Esophagus (tissue), 2 donors: ENCODE data around the gene MTA3. TPM values are rescaled to one million over a fixed set of nuclear protein-coding genes. Genes with fewer than 3 reads are reported as not detected.

Source experiments
- H3K27ac ChIP-seq, 2 donors: one replicate each; pipeline ENCODE4 v1.5.1; 2013; ENCODE audit warnings: low read depth in 2 of 2, mild to moderate bottlenecking in 2 of 2, inconsistent platforms in 1 of 2, low read length in 1 of 2, moderate library complexity in 1 of 2
- H3K27me3 ChIP-seq, 2 donors: one replicate each; pipeline ENCODE4 v1.6.1; 2013; ENCODE audit warnings: low read length in 2 of 2, control low read depth in 1 of 2, mild to moderate bottlenecking in 1 of 2; ENCODE audit not compliant: insufficient read depth in 2 of 2, control insufficient read depth in 1 of 2
- H3K36me3 ChIP-seq, 2 donors: one replicate each; pipeline ENCODE4 v1.6.1; 2013; ENCODE audit warnings: low read length in 1 of 2; ENCODE audit not compliant: control insufficient read depth in 2 of 2, insufficient read depth in 2 of 2
- H3K4me1 ChIP-seq, 2 donors: one replicate each; pipeline ENCODE4 v1.6.1; 2013; ENCODE audit warnings: low read length in 1 of 2; ENCODE audit not compliant: control insufficient read depth in 2 of 2, insufficient read depth in 2 of 2
- H3K4me3 ChIP-seq, 2 donors: one replicate each; pipeline ENCODE4 v1.5.1; 2013; ENCODE audit warnings: low read length in 2 of 2, mild to moderate bottlenecking in 2 of 2, low read depth in 1 of 2, moderate library complexity in 1 of 2
- H3K9me3 ChIP-seq, 2 donors: one replicate each; pipeline ENCODE4 v1.6.1; 2013; ENCODE audit warnings: mild to moderate bottlenecking in 2 of 2, low read depth in 1 of 2, low read length in 1 of 2, moderate library complexity in 1 of 2; ENCODE audit not compliant: control insufficient read depth in 2 of 2, insufficient read depth in 1 of 2
- WGBS, 2 donors: extraction: QIAGEN DNeasy Blood & Tissue Kit; methylation state at CpG; one replicate each; pipeline ENCODE4 v1.1.7; 2013; 5-methylcytosine and 5-hydroxymethylcytosine counted together
- polyA plus RNA-seq, 2 donors: library from polyadenylated mRNA; stranded (reverse); fragments of 200-250 nt; gene quantifications; one replicate each; pipeline ENCODE4 v1.2.3, GENCODE V29; 2013
- donor health status: healthy with polysubstance abuse.
- donor health status: Bipolar disorder and iron deficiency.

The MTA3 gene
- polyA plus RNA-seq, 2 donors = 31.7 to 55.3 TPM

- peaks cover 3 to 10% of the 10 kb centered on the region in 2 donors for H3K4me1 ChIP-seq
- WGBS, 2 donors = 1% methylated on average over 71 to 75 of the region's 75 CpGs
- no peaks in the 10 kb centered on the region for H3K36me3 ChIP-seq
- no peaks in the 10 kb centered on the region for H3K27me3 ChIP-seq
- peak within 1 kb of the TSS; percentile 71 to 83 for H3K27ac ChIP-seq
- peak within 1 kb of the TSS; percentile 56 to 64 for H3K4me3 ChIP-seq
- no peaks in the 10 kb centered on the region for H3K9me3 ChIP-seq
Measured at GRCh38 chr2:42792583-42793333, 224.3 kb downstream of the MTA3 start, which contains the start of gene HAAO. Gene HAAO, minus strand, starts transcription at chr2:42792583. Its CDS starts 47 bp downstream, at chr2:42792536.

- H3K36me3 ChIP-seq = no peaks in the 10 kb centered on the region
- peaks cover 3 to 10% of the 10 kb centered on the region in 2 donors for H3K4me1 ChIP-seq
- 24 to 32% methylated on average over 22 of the region's 22 CpGs for WGBS, 2 donors
- H3K4me3 ChIP-seq = peak overlapping the region; percentile 56 to 64
- no peaks in the 10 kb centered on the region for H3K9me3 ChIP-seq
- H3K27ac ChIP-seq = peak overlapping the region; percentile 71 to 83
- no peaks in the 10 kb centered on the region for H3K27me3 ChIP-seq
Measured at GRCh38 chr2:42793334-42794270, 225.2 kb downstream of the MTA3 start.

- no peak overlapping the region for H3K4me3 ChIP-seq
Measured at GRCh38 chr2:42794271-42795046, 226.0 kb downstream of the MTA3 start.

GRCh38 chr2:42795275-42795674 lies 226.8 kb downstream of the MTA3 start:
- Histone ChIP-seq H3K27ac (no peak overlapping the region), H3K27me3 (no peaks in the 10 kb centered on the region), H3K36me3 (no peaks in the 10 kb centered on the region), H3K9me3 (no peaks in the 10 kb centered on the region), H3K4me3 (no peak overlapping the region), H3K4me1 (peaks cover 3 to 10% of the 10 kb centered on the region in 2 donors)
- WGBS, 2 donors = 83 to 87% methylated on average over 6 of the region's 6 CpGs

More at GRCh38 chr2:42794271-42795046, 226.0 kb downstream of the MTA3 start:
- H3K27ac ChIP-seq = no peak overlapping the region
- no peaks in the 10 kb centered on the region for H3K27me3 ChIP-seq
- H3K4me1 ChIP-seq = peaks cover 3 to 10% of the 10 kb centered on the region in 2 donors
- no peaks in the 10 kb centered on the region for H3K36me3 ChIP-seq
- no peaks in the 10 kb centered on the region for H3K9me3 ChIP-seq
- WGBS, 2 donors = 70 to 71% methylated on average over 8 of the region's 8 CpGs

GRCh38 chr2:42795841-42796301 lies 227.4 kb downstream of the MTA3 start:
- Histone ChIP-seq H3K9me3 (no peaks in the 10 kb centered on the region), H3K36me3 (no peaks in the 10 kb centered on the region), H3K27me3 (no peaks in the 10 kb centered on the region), H3K4me3 (no peak overlapping the region), H3K4me1 (peaks cover 3 to 10% of the 10 kb centered on the region in 2 donors), H3K27ac (peak overlapping the region; percentile 52 to 67)
- WGBS, 2 donors = 27 to 44% methylated on average over 3 of the region's 3 CpGs

- 58 to 66% methylated on average over 7 of the region's 7 CpGs for WGBS, 2 donors
- no peaks in the 10 kb centered on the region for H3K9me3 ChIP-seq
- H3K4me1 ChIP-seq = peaks cover 3 to 7% of the 10 kb centered on the region in 2 donors
Measured at GRCh38 chr2:42796427-42797248, 228.2 kb downstream of the MTA3 start.

GRCh38 chr2:42797281-42797680 lies 228.8 kb downstream of the MTA3 start:
- Histone ChIP-seq H3K4me1 (peaks cover 3 to 5% of the 10 kb centered on the region in 2 donors), H3K27ac (no peak overlapping the region), H3K4me3 (no peak overlapping the region), H3K27me3 (no peaks in the 10 kb centered on the region), H3K9me3 (no peaks in the 10 kb centered on the region), H3K36me3 (no peaks in the 10 kb centered on the region)
- 76 to 82% methylated on average over 6 of the region's 6 CpGs for WGBS, 2 donors

More at GRCh38 chr2:42796427-42797248, 228.2 kb downstream of the MTA3 start:
- Histone ChIP-seq H3K27me3 (no peaks in the 10 kb centered on the region), H3K36me3 (no peaks in the 10 kb centered on the region), H3K27ac (no peak overlapping the region), H3K4me3 (no peak overlapping the region)

GRCh38 chr2:42799881-42800280 lies 231.4 kb downstream of the MTA3 start:
- no peaks in the 10 kb centered on the region for H3K9me3 ChIP-seq
- WGBS, 2 donors = 65 to 82% methylated on average over 4 of the region's 4 CpGs
- no peaks in the 10 kb centered on the region for H3K36me3 ChIP-seq
- no peak overlapping the region for H3K27ac ChIP-seq
- no peaks in the 10 kb centered on the region for H3K27me3 ChIP-seq
- peaks cover 1 to 5% of the 10 kb centered on the region in 2 donors for H3K4me1 ChIP-seq
- no peak overlapping the region for H3K4me3 ChIP-seq
